Bronchial epithelial cell (primary cell): ENCODE data around the gene EVA1C. TPM values are rescaled to one million over a fixed set of nuclear protein-coding genes. Genes with fewer than 3 reads are reported as not detected.
"Not testable (repeated sequence)": the region's sequence is repeated elsewhere in the genome, so short reads cannot be mapped to it uniquely, and the experiment has no call there.

Experiments
- DNase-seq: peaks from one replicate; pipeline ENCODE4 v3.0.0-alpha.2; 2010; ENCODE audit warnings: low read depth
- FAIRE-seq: peaks from 2 replicates; lab custom pipeline; 2011; peaks lifted over from hg19 to GRCh38; lab: Jason Lieb, UNC
- H3K27me3 ChIP-seq: 2 replicates; pipeline ENCODE4 v1.5.1; 2011; ENCODE audit warnings: low read length; ENCODE audit not compliant: control insufficient read depth, insufficient read depth
- H3K36me3 ChIP-seq: 2 replicates; pipeline ENCODE4 v1.5.1; 2011; ENCODE audit warnings: low read length; ENCODE audit not compliant: control insufficient read depth, insufficient read depth
- H3K4me3 ChIP-seq: 2 replicates; pipeline ENCODE4 v1.5.1; 2011; ENCODE audit warnings: mild to moderate bottlenecking, low read depth, low read length, control low read depth
- total RNA-seq: library from RNA; depleted of rRNA; stranded (reverse); fragments of >200 nt; gene quantifications from 2 replicates; pipeline ENCODE4 v1.2.1, GENCODE V29; 2014
- TF ChIP-seq, protein P1 (sequence below): IDR thresholded peaks from 2 replicates; pipeline ENCODE4 v1.5.1; 2011; ENCODE audit warnings: mild to moderate bottlenecking, moderate library complexity, low read length, control low read depth, inconsistent platforms; ENCODE audit not compliant: insufficient read depth, severe bottlenecking

EVA1C gene
- total RNA-seq, 1 donor from 2014 or later, result 9.0 TPM

DNA sequence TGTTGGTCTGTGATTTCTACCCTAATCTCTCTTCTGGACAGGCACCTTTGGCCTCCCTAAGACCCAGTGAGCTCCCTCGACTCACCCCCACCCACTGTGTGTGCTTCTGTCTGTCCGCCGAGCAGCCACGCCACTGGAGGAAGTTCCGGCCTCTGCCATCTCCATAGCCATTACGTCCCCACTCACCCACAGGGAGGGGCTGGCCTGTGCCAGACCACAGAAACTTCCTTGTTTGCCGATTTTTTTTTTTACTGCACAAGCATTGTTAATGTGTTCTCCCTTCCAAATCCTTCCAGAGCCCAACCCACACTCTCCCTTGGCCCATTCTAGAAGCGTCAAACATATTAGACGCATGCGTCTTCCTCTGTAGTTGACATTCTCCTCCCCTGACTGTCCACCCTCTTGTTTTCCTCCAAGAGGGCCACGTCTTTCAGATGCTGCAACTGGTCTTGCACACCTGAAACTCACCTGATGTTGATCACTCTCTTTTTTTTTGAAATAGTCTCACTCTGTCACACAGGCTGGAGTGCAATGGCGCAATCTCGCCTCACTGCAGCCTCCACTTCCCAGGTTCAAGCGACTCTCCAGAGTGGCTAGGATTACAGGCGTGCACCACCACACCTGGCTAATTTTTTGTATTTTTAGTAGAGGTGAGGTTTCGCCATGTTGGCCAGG is 72.3 kb downstream of the EVA1C start:
- H3K4me3 ChIP-seq, result no peak overlapping the region
- TF ChIP-seq, protein P1, sequence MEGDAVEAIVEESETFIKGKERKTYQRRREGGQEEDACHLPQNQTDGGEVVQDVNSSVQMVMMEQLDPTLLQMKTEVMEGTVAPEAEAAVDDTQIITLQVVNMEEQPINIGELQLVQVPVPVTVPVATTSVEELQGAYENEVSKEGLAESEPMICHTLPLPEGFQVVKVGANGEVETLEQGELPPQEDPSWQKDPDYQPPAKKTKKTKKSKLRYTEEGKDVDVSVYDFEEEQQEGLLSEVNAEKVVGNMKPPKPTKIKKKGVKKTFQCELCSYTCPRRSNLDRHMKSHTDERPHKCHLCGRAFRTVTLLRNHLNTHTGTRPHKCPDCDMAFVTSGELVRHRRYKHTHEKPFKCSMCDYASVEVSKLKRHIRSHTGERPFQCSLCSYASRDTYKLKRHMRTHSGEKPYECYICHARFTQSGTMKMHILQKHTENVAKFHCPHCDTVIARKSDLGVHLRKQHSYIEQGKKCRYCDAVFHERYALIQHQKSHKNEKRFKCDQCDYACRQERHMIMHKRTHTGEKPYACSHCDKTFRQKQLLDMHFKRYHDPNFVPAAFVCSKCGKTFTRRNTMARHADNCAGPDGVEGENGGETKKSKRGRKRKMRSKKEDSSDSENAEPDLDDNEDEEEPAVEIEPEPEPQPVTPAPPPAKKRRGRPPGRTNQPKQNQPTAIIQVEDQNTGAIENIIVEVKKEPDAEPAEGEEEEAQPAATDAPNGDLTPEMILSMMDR, result no peak
- FAIRE-seq (no peak), DNase-seq (no peak)
- H3K36me3 ChIP-seq, result no peaks in the 10 kb centered on the region
- no peaks in the 10 kb centered on the region for H3K27me3 ChIP-seq

DNA sequence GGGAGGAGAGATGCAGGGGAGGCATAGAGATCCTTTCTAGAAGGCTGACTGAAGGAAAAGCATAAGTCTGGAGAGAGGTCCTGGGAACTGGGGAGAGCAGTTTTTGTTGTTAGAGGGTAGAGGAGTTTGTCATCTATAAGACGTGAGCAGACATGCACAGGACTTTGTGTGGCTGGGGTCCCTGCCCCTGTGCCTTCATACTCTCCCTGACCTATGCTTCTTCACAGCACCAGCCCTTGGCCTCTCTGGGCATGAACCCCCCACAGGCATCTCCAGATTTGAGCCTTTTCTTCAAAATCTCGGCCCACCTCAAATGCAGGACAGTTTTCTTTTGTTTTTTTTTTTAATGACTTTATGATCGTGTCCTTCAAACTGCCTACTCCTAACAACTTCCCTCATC is 79.9 kb downstream of the EVA1C start:
- FAIRE-seq (no peak), DNase-seq (no peak)
- TF ChIP-seq, protein P1, result no peak

DNA sequence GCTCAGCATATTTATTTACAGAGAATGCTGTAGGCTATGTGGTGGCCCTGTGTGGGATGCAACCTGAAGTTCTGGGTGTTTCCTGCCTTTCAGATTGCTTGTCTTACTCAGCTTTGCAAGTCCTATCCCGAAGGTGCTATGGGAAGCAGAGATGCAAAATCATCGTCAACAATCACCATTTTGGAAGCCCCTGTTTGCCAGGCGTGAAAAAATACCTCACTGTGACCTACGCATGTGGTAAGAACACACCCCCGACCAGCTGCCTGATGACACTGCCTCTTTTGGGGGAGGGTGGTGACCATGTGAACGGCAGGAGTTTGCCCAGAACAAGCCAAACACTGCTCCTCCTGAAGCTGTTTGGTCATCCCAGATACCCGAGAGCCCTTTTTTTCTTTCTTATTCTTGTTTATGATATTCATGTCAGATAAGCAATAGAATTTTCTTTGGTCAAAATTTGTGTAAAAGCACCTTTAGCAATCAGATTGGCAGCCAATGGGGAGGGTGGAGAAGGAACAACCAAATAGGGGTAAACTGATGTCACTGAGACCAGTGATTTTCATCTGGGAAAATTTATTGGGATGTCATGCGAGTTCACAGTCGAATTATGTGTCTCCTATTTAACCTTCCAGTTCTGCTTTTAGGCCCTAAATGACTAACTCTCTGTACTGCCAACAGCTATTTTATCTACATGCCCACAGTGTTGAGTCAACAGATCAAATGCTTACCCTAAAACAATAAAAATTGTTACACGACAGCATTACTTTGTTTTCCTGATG is 82.6 kb downstream of the EVA1C start:
- TF ChIP-seq, protein P1, result no peak
- H3K4me3 ChIP-seq, result no peak overlapping the region
- peak; percentile 70 for DNase-seq
- peaks cover 2% of the 10 kb centered on the region for H3K36me3 ChIP-seq
- H3K27me3 ChIP-seq, result no peaks in the 10 kb centered on the region
- FAIRE-seq, result no peak

More for the DNA sequence above, 79.9 kb downstream of the EVA1C start:
- H3K36me3 ChIP-seq, result no peaks in the 10 kb centered on the region
- no peaks in the 10 kb centered on the region for H3K27me3 ChIP-seq
- H3K4me3 ChIP-seq, result no peak overlapping the region

DNA sequence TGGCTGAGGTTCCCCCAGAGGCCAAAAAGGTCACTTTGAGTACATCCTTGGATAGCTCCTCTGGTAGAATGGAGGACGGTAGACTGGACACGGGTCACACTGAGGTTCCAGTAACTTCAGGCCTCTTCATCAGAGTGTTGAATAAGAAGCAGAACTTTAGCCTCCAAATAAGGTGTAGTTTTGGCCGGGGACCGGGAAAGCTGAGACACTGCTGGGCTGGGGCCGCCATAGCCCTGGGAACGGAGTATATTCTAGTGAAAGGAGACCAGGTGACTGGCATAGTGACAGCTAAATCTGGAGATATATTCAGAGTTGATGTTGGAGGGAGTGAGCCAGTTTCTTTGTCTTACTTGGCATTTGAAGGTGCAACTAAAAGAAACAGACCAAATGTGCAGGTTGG is 84.1 kb downstream of the EVA1C start:
- FAIRE-seq (no peak), DNase-seq (no peak)
- Histone ChIP-seq H3K4me3 (no peak overlapping the region), H3K27me3 (no peaks in the 10 kb centered on the region), H3K36me3 (peaks cover 3% of the 10 kb centered on the region)
- TF ChIP-seq, protein P1, result no peak

DNA sequence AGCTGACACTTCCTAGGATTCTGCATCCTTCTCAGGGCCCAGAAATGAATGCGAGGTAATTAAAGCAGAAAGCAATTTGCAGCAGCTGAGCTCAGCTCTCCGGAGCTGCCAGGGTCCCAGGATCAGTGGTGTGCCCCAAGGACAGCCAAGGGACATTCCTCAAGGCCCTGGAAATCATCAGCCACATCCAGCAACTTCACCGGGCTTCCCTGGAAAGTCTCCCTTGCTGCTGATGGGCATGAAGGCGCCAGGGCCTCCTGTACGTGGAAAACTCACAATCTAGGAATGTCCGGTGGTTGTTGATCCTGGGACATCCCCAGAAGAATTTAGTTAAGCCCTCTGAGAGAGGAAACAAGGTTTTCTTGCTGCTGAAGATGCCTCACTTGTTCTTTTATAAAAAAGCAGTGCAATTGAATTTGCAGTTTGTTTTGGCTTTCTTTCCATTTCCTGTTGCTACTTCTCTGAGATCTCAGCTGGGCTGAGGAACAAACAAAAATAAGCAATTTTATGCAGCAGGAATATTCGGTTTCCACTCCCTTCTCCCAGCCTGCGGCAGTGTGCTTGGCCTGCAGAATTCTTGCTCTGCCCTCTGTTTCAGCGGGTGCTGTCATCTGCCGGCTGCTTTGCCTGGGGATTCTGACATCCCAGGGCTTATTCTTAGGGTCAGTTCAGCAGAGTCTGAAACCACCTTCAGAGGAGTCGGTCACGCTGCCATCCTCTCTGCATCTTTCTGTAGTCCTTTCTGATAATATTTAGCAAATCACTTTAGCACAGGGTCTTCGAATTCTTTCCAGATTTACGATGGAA is 86.9 kb downstream of the EVA1C start:
- no peak for DNase-seq
- H3K27me3 ChIP-seq, result no peaks in the 10 kb centered on the region
- no peak for FAIRE-seq
- TF ChIP-seq, protein P1, result no peak
- H3K4me3 ChIP-seq, result no peak overlapping the region
- H3K36me3 ChIP-seq, result peaks cover 6% of the 10 kb centered on the region

DNA sequence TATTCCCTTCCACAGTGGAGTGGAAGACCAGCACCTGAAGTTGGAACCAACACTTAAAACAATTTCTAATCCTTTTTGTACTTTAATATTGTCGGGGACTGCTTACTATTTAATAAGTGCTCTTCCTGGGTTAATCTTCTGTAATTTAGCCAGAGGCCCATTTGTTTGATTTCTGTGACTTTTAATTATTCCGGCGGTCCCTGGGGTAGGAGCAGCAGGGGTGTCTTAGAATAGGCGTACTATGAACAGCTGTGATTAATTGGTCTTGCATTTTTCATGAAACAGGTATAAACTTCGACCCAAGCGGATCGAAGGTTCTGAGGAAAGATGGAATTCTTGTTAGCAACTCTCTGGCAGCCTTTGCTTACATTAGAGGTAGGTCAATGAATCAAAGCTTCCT is 91.1 kb downstream of the EVA1C start:
- not testable (repeated sequence) for H3K36me3 ChIP-seq, H3K4me3 ChIP-seq, H3K27me3 ChIP-seq, DNase-seq, FAIRE-seq

DNA sequence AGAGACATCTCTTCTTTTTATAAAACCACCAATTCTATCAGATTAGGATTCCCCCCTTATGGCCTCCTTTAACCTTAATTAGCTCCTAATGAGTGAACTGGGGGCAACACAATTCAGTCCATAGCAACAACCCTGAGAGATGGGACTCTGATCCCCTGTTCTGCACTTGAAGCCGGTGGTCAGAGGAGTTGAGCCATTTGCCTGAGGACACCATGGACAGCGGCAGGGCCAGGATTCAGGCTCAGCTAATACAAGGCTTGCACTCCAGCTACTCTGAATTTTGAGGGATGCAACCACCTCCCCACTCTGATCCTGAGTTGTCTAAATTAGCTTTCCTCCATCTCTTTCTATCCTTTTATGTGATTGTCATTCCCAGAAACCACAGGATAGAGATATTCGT is 93.3 kb downstream of the EVA1C start:
- H3K27me3 ChIP-seq, DNase-seq, H3K4me3 ChIP-seq, H3K36me3 ChIP-seq, FAIRE-seq: not testable (repeated sequence)

DNA sequence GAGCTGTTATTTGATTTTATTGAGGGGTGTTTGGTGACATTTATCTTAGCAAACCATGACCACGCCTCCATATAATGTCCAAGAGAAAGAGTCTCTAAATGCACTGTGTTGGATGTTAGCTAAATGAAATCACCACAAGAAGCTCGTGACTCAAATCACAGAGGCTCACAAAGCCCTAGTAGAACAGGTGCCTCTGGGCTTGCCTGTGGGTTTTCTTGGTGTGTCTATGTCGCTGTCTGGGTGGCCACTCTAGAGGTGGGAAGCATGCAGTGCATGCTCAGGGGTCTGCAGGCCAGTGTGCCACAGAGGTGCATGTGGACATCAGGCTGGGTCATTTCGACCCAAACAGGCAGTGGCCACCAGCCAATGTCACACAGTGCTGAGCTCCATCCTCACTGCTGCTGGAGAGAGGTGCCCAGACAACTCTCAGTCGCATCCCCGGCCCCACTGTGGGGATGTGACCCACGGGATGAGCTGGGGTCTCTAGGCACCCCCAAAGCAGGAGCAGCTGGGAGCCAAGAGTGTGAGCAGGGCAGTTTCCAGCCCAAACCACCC is 94.0 kb downstream of the EVA1C start:
- not testable (repeated sequence) for DNase-seq, FAIRE-seq, H3K27me3 ChIP-seq, H3K36me3 ChIP-seq, H3K4me3 ChIP-seq
